Upper lobe of left lung (tissue), 6 donors: ENCODE results near the gene OTOF. TPM values are rescaled to one million over a fixed set of nuclear protein-coding genes. Genes with fewer than 3 reads are reported as not detected.

Experiments used
- ATAC-seq, 2 donors: fragments of 200-7000 bp; cut with Tn5 transposase; one replicate each; pipeline ENCODE4 v1.9.1; 2022; ENCODE audit warnings: mild to moderate bottlenecking in 2 of 2, moderate library complexity in 2 of 2; ENCODE audit not compliant: low FRiP score in 2 of 2
- DNase-seq, 2 donors: peaks; one replicate each; pipeline ENCODE4 v3.0.0-alpha.2; 2019 to 2020
- H3K27ac ChIP-seq, 4 donors: fragments of 200-600 bp; sonication (generic); one replicate each; pipeline ENCODE4 v1.5.1; 2016 to 2019
- H3K27me3 ChIP-seq, 4 donors: fragments of 200-600 bp; sonication (generic); one replicate each; pipeline ENCODE4 v1.5.1; 2017 to 2019
- H3K36me3 ChIP-seq, 4 donors: fragments of 200-600 bp; sonication (generic); one replicate each; pipeline ENCODE4 v1.5.1; 2016 to 2019
- H3K4me1 ChIP-seq, 4 donors: fragments of 200-600 bp; sonication (generic); one replicate each; pipeline ENCODE4 v1.5.1; 2018 to 2019
- H3K4me3 ChIP-seq, 4 donors: fragments of 200-600 bp; sonication (generic); one replicate each; pipeline ENCODE4 v1.5.1; 2017 to 2019; ENCODE audit warnings: mild to moderate bottlenecking in 2 of 4, moderate library complexity in 1 of 4
- H3K9me3 ChIP-seq, 4 donors: fragments of 200-600 bp; sonication (generic); one replicate each; pipeline ENCODE4 v1.5.1; 2018 to 2019
- CTCF ChIP-seq, 6 experiments: fragments of 450-650 bp in 4 of 6; fragments of 200-600 bp in 2 of 6; sonication (generic) in 2 of 6; IDR thresholded peaks; one replicate each; pipeline ENCODE4 v1.5.1; 2016 to 2019; ENCODE audit warnings: antibody characterized with exemption in 6 of 6
- EP300 ChIP-seq, 4 donors: sonication (generic); formaldehyde crosslinking; IDR thresholded peaks; one replicate each; pipeline ENCODE4 v1.5.1; 2017; ENCODE audit warnings: antibody characterized with exemption in 4 of 4, control low read depth in 2 of 4
- POLR2A ChIP-seq, 4 donors: fragments of 450-650 bp; IDR thresholded peaks; one replicate each; pipeline ENCODE4 v1.5.1; 2016 to 2017; ENCODE audit warnings: antibody characterized with exemption in 4 of 4, mild to moderate bottlenecking in 2 of 4
- POLR2AphosphoS5 ChIP-seq, 2 donors: sonication (generic); formaldehyde crosslinking; IDR thresholded peaks; one replicate each; pipeline ENCODE4 v1.5.1; 2017; ENCODE audit warnings: antibody characterized with exemption in 2 of 2
- WGBS, 2 donors: methylation state at CpG; one replicate each; pipeline ENCODE4 v1.1.5; 2017 to 2018; 5-methylcytosine and 5-hydroxymethylcytosine counted together
- total RNA-seq, 6 donors: library from RNA; depleted of rRNA in 4 of 6; stranded (reverse); fragments of >200 nt in 4 of 6; gene quantifications; one replicate each; pipeline versions ENCODE4 v1.1.0 to v1.2.1, GENCODE V29; 2016 to 2021
- donor health status: DM: no; HTN: no; CAD: no; lungs with moderate emphysema.
- donor health status: DM: no; HTN: yes; CAD: no; lungs with severe emphysema.

Gene OTOF
- total RNA-seq, 6 donors from 2014 or later = 0.10 to 0.15 (median 0.11) TPM; not detected in 3

- no peak overlapping the region for H3K27ac ChIP-seq
- ATAC-seq (no peak), DNase-seq (no peak)
- WGBS, 2 donors = 87 to 89% methylated on average over 13 to 15 of the region's 15 CpGs
- no peak overlapping the region for H3K4me3 ChIP-seq
- H3K36me3 ChIP-seq = no peaks in the 10 kb centered on the region
- H3K9me3 ChIP-seq = no peaks in the 10 kb centered on the region
- H3K4me1 ChIP-seq = peaks cover 0 to 4% (median 2%) of the 10 kb centered on the region in 4 donors
- TF ChIP-seq POLR2AphosphoS5 (IDR thresholded peaks at IDR 0.05) (no peak), EP300 (IDR thresholded peaks at IDR 0.05) (no peak), POLR2A (IDR thresholded peaks at IDR 0.05) (no peak), CTCF (IDR thresholded peaks at IDR 0.05) (no peak)
- no peaks in the 10 kb centered on the region for H3K27me3 ChIP-seq
These were observed 17.8 kb downstream of the OTOF start for GRCh38 chr2:26459991-26460612.

GRCh38 chr2:26458365-26459042 is 19.4 kb downstream of the OTOF start:
- Histone ChIP-seq H3K4me3 (no peak overlapping the region), H3K27me3 (no peaks in the 10 kb centered on the region), H3K4me1 (peaks cover 0 to 4% (median 2%) of the 10 kb centered on the region in 4 donors), H3K27ac (no peak overlapping the region), H3K9me3 (no peaks in the 10 kb centered on the region), H3K36me3 (no peaks in the 10 kb centered on the region)
- 91 to 96% methylated on average over 14 of the region's 14 CpGs for WGBS, 2 donors
- ATAC-seq = no peak
- DNase-seq = no peak
- TF ChIP-seq POLR2A (IDR thresholded peaks at IDR 0.05) (no peak), POLR2AphosphoS5 (IDR thresholded peaks at IDR 0.05) (no peak), CTCF (IDR thresholded peaks at IDR 0.05) (no peak), EP300 (IDR thresholded peaks at IDR 0.05) (no peak)

GRCh38 chr2:26457695-26458364 is 20.1 kb downstream of the OTOF start:
- TF ChIP-seq POLR2AphosphoS5 (IDR thresholded peaks at IDR 0.05) = no peak
- no peak for TF ChIP-seq POLR2A (IDR thresholded peaks at IDR 0.05)
- no peak for TF ChIP-seq CTCF (IDR thresholded peaks at IDR 0.05)
- no peak for TF ChIP-seq EP300 (IDR thresholded peaks at IDR 0.05)
- no peak overlapping the region for H3K4me3 ChIP-seq
- no peak overlapping the region for H3K27ac ChIP-seq
- peak in 1 of 2 donors; percentile 64 for DNase-seq
- WGBS, 2 donors = 79 to 85% methylated on average over 17 to 19 of the region's 19 CpGs
- H3K36me3 ChIP-seq = no peaks in the 10 kb centered on the region
- no peaks in the 10 kb centered on the region for H3K27me3 ChIP-seq
- peaks cover 0 to 4% (median 2%) of the 10 kb centered on the region in 4 donors for H3K4me1 ChIP-seq
- ATAC-seq = no peak
- no peaks in the 10 kb centered on the region for H3K9me3 ChIP-seq

GRCh38 chr2:26457251-26457666 is 20.7 kb downstream of the OTOF start:
- H3K4me3 ChIP-seq = no peak overlapping the region
- no peaks in the 10 kb centered on the region for H3K36me3 ChIP-seq
- TF ChIP-seq CTCF (IDR thresholded peaks at IDR 0.05) (no peak), EP300 (IDR thresholded peaks at IDR 0.05) (no peak), POLR2A (IDR thresholded peaks at IDR 0.05) (no peak), POLR2AphosphoS5 (IDR thresholded peaks at IDR 0.05) (no peak)
- 80 to 84% methylated on average over 4 to 8 of the region's 11 CpGs for WGBS, 2 donors
- DNase-seq (peak in 1 of 2 donors; percentile 55), ATAC-seq (no peak)
- no peaks in the 10 kb centered on the region for H3K9me3 ChIP-seq
- no peaks in the 10 kb centered on the region for H3K27me3 ChIP-seq
- H3K27ac ChIP-seq = peak overlapping the region in 1 of 4 donors; percentile 66
- peaks cover 0 to 4% (median 2%) of the 10 kb centered on the region in 4 donors for H3K4me1 ChIP-seq
